PFSK-1 (cell line): ENCODE results near the gene PCSK9.

Source experiments
- FOXP2 ChIP-seq: optimal IDR thresholded peaks from 2 replicates; pipeline ENCODE3; 2011; ENCODE audit warnings: borderline replicate concordance, control low read depth, inconsistent platforms; ENCODE audit not compliant: insufficient read depth; ENCODE audit errors: extremely low read length, extremely low read depth
- POLR2AphosphoS5 ChIP-seq: IDR thresholded peaks from 2 replicates; pipeline ENCODE4 v1.6.1; 2012; ENCODE audit warnings: low read depth, mild to moderate bottlenecking, control low read depth, low read length, moderate library complexity
- SIN3A ChIP-seq: IDR thresholded peaks from 2 replicates; pipeline ENCODE4 v1.6.1; 2012; ENCODE audit warnings: mild to moderate bottlenecking, low read length, moderate library complexity, borderline replicate concordance; ENCODE audit not compliant: insufficient read depth
- TAF1 ChIP-seq: IDR thresholded peaks from 2 replicates; pipeline ENCODE4 v1.6.1; 2012; ENCODE audit warnings: low read length, control low read depth, borderline replicate concordance; ENCODE audit not compliant: insufficient read depth
- TF ChIP-seq, protein P1 (sequence below), 2 experiments: IDR thresholded peaks; 2 replicates each; pipeline versions ENCODE4 v1.6.1 to v1.8.0; 2011 to 2012; ENCODE audit warnings: low read depth in 2 of 2, low read length in 2 of 2, control low read depth in 1 of 2, inconsistent platforms in 1 of 2, mild to moderate bottlenecking in 1 of 2, moderate library complexity in 1 of 2; ENCODE audit not compliant: insufficient read depth in 1 of 2

The PCSK9 gene

DNA sequence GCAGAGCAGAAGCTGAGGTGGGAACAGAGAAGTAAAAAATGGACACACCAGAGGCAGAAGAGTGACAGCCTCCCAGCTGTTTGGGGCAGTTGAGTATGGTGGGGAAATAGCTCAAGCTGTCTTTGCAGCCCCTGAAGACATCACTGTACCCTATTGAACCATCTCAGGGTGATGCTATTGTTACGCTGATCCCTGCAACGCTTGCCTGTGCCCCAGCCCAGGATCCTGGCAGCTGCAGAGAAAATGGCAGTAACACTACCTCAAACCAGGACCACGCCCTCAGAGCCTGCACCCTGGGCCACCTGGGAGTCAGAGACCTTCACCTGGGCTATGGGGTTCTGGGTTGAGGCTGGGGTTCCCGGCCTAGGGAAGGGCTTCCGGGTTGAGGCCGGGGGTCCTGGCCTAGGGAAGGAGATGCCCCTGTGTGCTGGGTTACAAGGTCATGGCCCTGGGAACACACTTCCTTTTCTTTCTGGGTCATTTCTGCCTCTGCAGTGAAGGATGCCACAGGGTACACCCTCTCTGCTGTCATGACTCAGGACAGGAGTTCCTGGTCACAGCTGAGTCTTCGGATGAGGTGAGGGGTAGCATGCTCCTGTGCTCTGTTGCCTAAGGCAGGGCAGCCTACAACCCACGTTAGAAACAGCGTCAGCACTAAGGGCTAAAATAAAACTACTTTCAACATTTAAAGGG is 29.0 kb upstream of the PCSK9 start:
- TF ChIP-seq POLR2AphosphoS5 (no peak), FOXP2 (no peak), TAF1 (no peak), SIN3A (no peak)
- TF ChIP-seq, protein P1, sequence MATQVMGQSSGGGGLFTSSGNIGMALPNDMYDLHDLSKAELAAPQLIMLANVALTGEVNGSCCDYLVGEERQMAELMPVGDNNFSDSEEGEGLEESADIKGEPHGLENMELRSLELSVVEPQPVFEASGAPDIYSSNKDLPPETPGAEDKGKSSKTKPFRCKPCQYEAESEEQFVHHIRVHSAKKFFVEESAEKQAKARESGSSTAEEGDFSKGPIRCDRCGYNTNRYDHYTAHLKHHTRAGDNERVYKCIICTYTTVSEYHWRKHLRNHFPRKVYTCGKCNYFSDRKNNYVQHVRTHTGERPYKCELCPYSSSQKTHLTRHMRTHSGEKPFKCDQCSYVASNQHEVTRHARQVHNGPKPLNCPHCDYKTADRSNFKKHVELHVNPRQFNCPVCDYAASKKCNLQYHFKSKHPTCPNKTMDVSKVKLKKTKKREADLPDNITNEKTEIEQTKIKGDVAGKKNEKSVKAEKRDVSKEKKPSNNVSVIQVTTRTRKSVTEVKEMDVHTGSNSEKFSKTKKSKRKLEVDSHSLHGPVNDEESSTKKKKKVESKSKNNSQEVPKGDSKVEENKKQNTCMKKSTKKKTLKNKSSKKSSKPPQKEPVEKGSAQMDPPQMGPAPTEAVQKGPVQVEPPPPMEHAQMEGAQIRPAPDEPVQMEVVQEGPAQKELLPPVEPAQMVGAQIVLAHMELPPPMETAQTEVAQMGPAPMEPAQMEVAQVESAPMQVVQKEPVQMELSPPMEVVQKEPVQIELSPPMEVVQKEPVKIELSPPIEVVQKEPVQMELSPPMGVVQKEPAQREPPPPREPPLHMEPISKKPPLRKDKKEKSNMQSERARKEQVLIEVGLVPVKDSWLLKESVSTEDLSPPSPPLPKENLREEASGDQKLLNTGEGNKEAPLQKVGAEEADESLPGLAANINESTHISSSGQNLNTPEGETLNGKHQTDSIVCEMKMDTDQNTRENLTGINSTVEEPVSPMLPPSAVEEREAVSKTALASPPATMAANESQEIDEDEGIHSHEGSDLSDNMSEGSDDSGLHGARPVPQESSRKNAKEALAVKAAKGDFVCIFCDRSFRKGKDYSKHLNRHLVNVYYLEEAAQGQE (IDR thresholded peaks at IDR 0.05; ENCODE audit: insufficient read depth in 1 of 2, low read depth in 2 of 2, low read length in 2 of 2) = no peak

- no peak for TF ChIP-seq TAF1
Observed at GRCh38 chr1:55010887-55011217, 28.5 kb upstream of the PCSK9 start.

DNA sequence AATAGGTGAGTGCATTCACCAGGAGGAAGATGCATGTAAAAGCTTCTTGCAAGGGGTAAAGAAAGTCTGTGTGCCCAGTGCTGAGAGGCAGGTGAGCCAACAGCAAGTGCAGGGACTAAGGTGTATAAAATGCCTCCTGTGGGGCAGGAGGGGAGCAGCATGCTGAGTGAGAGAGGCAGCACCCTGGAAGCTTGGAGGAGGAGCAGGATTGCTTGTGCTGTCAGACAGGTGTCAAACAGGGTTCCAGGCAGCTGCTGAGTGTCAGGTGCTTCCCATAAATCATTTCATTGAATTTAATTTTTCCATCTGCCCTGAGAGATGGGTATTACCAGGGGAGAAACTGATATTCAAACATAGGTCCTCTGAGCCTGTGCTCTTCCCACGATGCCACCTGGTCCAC is 26.7 kb upstream of the PCSK9 start:
- TF ChIP-seq, protein P1 (IDR thresholded peaks at IDR 0.05; ENCODE audit: insufficient read depth in 1 of 2, low read depth in 2 of 2, low read length in 2 of 2) = no peak
- no peak for TF ChIP-seq FOXP2
- TF ChIP-seq SIN3A = no peak
- TF ChIP-seq POLR2AphosphoS5 = no peak
- no peak for TF ChIP-seq TAF1

DNA sequence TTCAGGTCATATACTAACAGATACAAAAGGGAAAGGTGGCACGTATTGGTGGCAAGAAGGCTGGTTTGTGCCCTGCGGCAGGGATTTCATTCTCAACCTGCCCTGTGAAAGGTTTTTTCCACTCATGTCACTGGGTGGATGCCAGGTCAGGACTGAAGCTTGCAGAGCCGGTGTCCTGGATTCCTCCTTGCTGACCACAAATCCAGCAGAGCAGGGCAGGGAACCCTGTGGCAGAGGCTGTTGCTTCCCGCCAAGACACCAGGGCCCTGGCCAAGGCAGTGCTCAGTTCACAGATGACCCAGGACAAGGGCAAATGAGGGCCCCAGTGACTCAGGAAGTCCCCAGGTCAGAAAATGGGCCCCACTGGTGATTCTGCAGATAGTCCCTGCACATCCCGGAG is 24.2 kb upstream of the PCSK9 start:
- TF ChIP-seq TAF1 = no peak
- TF ChIP-seq, protein P1 (IDR thresholded peaks at IDR 0.05; ENCODE audit: insufficient read depth in 1 of 2, low read depth in 2 of 2, low read length in 2 of 2) = no peak
- TF ChIP-seq SIN3A = no peak
- no peak for TF ChIP-seq FOXP2
- TF ChIP-seq POLR2AphosphoS5 = no peak

DNA sequence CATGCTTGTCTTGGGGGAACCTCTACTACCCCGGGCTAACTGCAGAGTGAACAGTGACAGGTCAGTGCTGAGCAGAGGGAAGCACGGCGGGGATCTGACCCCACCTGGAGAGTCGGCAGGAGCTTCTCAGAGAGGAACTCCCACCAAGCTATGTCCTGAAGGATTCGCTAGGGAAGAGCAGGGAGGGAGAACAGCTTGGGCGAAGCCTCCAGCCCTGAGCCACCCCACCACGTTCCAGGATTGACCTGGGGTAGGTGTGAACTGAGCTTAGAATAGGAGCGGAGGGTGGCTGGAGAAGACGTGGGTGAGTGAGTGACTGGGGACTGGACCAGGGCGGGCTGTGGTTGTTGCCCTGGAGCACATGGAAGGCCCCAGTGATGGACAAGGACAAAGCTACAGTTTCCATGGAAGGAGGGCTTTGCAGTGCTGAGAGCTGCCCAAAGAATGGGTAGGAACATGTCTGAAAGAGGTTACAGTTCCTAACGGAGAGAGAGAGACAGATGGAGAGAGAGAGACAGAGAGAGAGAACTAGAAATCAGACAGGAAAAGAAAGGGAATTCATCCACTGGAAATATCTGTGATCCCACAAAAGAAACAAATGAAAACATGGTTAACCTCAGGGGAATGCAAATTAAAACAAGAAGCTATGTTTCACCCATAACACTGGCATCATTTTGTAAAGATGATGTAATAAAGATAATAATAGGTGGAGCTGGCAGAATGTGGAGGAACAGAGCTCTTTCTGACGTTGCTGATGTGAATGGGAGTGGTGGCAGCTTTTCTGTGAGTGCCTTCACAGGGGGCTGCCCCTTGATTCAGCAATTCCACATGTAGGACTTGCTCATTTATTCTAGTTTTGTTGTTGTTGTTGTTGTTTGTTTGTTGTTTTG is 23.4 kb upstream of the PCSK9 start:
- TF ChIP-seq TAF1 (no peak), POLR2AphosphoS5 (no peak), SIN3A (no peak), FOXP2 (no peak)
- TF ChIP-seq, protein P1 (IDR thresholded peaks at IDR 0.05; ENCODE audit: insufficient read depth in 1 of 2, low read depth in 2 of 2, low read length in 2 of 2) = no peak
